Measurements from ENCODE around the gene TRIM59.

Gene TRIM59, protein sequence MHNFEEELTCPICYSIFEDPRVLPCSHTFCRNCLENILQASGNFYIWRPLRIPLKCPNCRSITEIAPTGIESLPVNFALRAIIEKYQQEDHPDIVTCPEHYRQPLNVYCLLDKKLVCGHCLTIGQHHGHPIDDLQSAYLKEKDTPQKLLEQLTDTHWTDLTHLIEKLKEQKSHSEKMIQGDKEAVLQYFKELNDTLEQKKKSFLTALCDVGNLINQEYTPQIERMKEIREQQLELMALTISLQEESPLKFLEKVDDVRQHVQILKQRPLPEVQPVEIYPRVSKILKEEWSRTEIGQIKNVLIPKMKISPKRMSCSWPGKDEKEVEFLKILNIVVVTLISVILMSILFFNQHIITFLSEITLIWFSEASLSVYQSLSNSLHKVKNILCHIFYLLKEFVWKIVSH

DNA sequence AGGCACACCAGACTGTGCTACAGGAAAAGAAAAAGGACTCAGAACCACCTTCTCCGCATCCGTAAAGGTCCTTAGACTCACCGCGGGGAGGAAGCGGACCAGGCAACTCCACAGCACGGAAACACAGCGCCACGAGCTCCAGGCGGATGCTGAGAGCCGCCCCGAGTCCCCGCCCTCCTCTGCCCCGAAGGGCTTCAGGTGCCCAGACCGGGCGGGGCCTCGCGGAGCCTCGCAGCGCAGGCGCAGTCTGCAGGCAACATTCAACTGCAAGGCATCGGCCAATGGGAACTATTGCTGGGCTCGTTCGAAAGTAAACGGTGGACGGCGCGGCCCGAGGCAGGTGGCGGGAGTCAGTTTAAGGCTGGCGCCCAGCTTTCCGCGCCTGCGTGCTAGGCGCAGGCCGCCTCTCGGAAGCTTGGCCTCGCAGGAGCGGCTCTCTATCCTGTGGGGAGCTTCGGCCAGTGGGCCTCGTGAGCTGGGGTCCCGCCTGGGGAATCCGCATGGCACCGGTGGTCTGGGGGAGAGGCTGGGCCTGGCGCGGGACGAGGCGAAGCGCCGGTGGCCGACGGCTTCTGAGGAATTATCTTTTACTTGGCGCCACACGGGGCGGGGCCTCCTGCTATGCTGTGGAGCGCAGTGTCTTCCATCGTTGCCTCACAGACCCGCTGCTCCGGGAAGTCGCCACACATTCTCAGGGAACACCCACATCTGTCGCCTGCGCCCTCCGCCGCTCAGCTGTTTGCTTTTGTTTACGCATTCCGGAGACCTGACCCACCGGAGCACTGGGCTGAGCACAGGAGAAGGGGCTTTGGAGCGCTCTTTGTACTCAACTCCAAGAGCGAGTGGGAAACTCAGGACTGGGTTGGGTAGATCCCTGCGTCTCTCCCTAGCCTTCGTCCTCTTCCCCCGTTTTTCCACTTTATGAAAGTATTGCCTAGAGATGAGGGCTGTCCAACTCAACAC, at the start of gene TRIM59:
Gene TRIM59, minus strand, starts transcription at position 151 of the 963 bp plus-strand sequence. CDS start 10,603 bp downstream, outside the sequence.
- DNase-seq (ENCODE audit: low read depth), result peak; percentile 89

DNA sequence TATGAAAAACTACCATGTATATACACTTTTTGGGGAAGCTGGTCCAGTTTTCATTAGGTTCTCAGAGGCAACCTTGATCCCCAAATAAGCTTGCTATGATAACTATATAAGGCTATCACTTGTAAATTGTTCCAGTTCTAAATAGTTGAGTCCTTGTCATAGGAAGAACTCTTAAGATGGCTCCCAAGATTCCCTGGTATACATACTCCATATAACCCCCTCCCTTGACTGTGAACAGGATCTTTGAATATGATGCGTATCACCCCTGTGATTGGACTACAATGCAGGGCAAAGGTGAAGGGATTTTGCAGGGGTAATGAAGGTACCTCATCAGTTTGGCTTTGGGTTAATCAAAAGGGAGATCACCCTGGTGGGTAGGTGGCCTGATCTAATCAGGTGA, 48.6 kb upstream of the TRIM59 start:
- DNase-seq (ENCODE audit: low read depth), result no peak

DNA sequence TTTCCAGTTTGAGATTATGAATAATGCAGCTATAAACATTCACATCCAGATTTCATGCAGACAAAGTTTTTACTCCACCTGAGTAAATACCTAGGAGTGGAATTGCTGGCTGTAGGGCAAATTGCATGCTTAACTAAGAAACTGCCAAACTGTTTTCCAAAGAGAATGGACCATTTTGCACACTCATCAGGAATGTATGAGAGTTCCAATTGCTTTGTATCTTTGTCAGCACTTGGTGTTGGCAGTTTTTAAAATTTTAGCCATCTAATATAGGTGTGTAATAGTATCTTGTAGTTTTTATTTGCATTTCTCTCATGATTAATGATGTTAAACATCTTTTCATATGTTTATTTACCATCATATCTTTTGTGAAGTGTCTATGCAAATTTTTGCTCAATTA, 40.6 kb upstream of the TRIM59 start:
- DNase-seq (ENCODE audit: low read depth), result no peak

DNA sequence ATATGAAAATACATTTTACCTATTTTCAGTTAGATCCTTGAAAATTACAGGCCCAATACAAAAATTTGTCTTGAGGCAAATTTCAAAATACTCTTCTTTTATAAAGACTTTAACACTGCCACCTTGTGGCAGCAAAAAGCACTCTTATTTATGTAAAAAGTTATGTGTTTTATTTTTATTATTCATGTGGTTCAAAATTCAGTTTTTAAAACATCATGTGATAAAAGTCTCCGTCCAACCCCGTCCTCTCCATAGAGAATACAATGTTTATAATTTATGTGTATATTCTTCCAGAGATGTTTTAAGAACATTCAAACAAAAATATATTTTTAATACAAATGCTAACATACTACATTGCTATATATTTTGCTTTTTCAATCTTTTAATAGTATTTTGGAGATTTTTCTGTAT, 36.9 kb upstream of the TRIM59 start:
- DNase-seq (ENCODE audit: low read depth), result peak; percentile 20

DNA sequence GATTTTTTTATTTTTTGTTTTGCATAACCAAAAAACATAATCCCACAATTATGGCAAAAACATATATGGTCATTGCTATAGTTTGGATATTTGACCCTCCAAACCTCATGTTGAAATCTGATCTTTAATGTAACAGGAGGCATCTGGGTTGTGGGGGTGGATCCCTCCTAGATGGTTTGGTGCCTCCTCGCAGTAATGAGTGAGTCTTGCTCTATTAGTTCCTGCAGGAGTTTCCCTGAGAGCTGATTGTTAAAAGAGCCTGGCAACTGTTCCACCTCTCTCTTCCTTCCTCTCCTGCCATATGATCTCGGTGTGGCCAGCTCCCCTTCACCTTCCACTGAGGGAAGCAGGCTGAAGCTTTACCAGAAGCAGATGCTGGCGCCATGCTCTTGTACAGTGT, 33.2 kb upstream of the TRIM59 start:
- no peak for DNase-seq (ENCODE audit: low read depth)

DNA sequence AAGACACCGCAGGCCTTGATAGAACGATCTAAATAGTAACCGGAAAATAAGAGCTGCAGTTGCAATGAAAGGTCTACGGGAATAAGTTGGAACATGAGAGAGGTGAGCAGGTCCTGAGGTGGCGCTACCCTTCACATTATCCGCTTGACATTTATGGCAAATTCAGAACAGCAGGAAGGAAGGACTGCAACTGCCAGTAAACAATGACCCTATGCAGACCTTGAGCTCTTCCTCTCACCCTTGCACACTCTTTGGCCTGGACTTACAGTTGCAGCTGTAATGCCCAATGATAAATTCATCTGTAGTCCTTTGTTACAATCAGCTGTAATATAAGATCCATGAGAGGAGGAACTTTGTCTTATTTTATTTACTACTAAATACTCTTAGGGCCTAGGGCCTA, 32.3 kb upstream of the TRIM59 start:
- DNase-seq (ENCODE audit: low read depth), result no peak

DNA sequence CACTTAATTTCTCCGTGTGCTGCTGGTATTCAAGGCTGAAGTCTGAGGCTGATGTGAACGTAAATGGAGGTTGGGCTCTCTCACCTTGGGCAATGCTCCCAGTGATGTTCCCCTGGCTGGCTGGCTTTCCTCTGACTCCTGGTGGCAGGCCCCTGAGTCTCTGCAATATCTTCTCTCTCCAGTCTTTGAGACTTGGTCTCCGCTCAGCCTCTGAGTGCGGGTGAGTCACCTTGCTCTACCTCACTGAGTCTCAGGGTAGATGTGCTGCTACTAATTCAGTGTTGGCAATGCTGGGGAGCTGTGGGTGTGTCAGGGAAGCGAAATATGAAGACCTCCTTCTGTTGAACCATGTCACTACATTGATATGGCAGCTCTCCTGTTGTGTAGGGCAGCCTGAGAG, 31.3 kb upstream of the TRIM59 start:
- no peak for DNase-seq (ENCODE audit: low read depth)

DNA sequence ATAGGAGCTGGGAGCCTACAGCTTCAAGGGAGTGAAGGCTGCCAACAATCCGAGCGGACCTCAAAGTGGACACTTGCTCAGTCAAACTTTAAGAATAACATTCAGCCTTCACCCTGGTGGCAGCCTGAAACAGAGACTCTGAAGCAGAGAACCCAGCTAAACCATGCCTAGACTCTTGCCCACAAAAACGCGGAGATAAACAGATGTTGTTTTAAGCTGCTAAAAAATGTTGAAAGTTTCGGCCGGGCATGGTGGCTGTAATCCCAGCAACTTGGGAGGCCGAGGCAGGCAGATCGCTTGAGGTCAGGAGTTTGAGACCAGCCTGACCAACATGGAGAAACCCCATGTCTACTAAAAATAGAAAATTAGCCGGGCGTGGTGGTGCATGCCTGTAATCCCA, 29.8 kb upstream of the TRIM59 start:
- no peak for DNase-seq (ENCODE audit: low read depth)

DNA sequence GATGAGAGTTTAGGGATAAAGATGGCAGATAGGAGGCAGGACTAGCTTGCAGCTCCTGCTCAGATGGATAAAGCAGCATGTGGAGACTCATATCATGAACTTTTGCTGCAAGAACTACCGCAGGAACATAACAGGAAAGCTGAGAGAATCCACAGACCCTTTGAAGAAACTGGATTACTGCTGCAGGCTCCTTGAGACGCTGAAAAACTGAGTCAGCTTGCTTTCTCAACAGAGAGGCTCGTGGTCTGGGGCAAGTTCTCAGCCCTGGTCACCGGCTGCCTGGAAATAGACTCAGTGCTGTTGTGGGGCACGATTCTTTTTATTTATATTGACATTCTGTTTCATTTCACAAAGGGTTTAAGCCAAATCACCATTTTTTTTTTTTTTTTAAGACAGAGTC, 28.8 kb upstream of the TRIM59 start:
- no peak for DNase-seq (ENCODE audit: low read depth)

DNA sequence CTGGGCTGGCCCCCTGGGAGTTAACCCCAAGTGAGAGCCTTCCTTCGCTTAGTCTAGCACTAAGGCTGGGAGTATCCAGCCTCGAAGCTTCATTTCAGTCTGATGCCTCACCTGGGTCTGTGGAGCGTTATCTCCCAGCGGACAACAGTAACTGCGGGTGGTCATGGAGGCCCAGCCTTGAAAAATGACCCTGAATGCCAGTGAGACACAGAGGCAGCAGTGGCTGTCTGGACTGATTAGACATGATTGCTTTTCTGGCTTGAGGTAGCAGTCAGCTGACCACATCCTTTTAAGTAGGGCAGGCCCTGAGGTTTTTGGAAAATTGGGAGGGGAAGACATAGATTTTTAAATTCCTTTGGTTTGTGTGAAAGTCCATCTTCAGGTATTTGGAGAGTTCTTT, 28.2 kb upstream of the TRIM59 start:
- no peak for DNase-seq (ENCODE audit: low read depth)

DNA sequence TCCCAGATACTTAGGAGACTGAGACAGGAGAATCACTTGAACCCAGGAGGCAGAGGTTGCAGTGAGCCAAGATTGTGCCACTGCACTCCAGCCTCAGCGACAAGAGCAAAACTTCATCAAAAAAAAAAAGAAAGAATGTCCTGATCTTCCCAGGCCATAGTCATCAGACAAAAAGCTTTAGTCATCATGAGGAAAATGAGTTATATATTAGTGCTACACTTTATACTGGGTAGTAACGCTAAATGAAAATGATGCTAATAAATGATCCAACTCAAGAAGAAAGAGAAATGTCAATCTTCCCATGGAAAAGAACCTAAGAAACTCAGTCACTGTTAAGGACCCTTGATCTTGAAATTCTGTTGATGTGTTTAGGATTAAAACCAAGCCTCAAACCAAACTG, 26.3 kb upstream of the TRIM59 start:
- no peak for DNase-seq (ENCODE audit: low read depth)

DNA sequence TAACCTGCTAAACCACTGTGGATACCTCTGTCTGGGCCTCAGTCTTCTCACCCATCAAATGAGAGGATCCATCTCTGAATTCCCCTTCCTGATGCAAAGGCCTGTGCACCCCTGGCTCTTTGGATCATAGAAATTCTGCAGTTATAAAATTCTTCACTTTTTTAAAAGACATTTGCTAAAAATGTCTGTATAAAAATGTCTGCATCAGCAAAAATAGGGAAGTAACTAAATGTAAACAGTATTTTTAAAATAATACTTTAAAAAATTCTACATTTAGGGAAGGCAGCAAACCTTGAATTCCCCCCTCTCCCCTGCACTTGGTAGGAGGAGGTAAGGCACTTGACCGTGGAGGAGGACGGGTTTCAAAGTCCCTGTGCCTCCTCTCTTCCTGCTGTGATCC, 25.6 kb upstream of the TRIM59 start:
- DNase-seq (ENCODE audit: low read depth), result no peak

DNA sequence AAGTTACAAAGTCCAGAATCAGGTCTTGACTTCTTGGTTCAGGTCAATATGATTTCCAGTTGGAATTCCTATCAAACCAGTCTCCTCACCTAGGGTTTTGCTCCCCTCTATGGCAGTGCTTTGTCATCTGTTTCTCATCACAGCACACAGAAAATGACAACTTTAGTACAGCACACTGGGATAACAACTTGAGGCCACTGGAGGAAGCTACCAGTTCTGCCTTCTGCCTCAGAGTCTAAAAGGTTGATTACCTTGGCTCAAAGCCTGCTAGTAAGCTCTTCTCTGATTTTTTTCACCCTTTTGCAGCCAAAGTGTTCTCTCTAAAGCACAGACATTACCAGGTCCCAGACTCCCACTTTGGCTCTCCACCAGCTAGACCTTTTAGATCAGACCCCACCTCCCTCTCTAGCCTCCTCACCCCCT, 24.8 kb upstream of the TRIM59 start:
- DNase-seq (ENCODE audit: low read depth), result peak; percentile 29

DNA sequence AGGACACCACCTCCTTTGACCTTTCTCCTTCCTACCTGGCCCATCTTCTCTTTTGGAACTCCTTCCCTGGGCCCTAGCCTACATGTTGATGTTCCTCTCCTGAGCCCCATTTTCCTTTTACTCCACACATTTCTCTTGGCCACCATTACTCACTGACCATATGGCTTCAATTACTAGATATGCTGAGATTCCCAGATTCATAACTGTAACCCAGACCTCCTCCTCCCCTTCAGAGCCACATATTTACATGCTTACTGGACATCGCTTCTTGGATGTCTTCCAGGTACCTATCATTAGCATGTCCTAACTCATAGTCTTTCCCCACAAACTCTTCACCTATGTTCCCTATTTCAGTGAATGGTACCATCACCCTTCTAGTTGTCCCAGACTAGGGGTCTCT, 24.4 kb upstream of the TRIM59 start:
- DNase-seq (ENCODE audit: low read depth), result peak; percentile 90

DNA sequence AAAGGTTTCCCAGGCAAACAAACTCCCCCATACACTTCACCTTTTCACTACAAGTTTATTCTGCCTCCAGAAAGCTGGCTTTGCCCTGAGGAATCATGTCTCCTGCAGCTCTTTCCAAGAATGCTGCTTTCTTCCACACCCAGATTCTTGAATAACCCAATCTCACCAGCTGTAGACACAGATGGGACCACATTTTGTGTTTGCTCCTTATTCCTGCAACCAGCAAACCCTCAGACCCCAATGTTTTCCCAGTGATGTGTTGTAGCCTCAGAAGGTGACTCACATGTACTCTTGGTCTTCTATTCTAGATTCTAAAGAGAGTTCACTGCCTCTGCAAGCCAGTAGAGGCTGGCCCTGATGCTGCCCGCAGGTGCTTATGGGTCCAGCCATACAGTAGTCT, 23.6 kb upstream of the TRIM59 start:
- peak; percentile 71 for DNase-seq (ENCODE audit: low read depth)

DNA sequence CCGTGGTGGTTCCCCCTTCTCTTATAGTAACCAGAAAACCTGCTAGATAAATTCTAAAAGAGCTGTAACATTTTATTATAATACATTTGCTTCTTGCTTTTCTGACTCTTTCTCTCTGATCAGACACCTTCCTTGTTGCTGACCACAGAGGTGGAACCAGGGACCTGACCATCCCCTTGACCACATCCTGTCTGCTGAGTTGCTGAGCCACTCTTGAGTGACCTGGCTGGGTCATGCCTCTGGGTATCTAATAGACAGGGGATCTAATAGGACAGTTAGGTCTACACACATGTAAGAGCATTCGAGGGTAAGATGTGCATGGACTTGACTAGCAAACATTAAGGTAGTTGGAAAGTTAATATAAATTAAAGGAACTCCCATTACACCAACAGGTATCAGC, 22.8 kb upstream of the TRIM59 start:
- DNase-seq (ENCODE audit: low read depth), result no peak

DNA sequence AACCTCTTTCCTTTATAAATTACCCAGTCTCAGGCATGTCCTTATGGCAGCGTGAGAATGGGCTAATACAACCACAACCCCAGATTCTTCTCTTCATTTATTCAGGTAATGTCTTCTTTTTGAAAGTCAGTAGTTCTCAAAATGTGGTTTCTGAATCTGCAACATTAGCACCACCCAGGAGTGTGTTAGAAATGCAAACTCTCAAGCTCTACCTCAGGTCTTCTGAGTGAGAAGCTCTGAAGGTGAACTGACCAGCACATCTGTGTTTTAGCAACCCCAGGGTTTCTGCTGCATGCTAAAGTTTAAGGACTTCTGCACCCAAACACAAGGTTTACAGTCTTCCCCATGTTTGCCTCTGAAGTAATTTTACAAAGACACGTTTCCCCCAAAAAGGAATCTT, 22.3 kb upstream of the TRIM59 start:
- DNase-seq (ENCODE audit: low read depth), result no peak

DNA sequence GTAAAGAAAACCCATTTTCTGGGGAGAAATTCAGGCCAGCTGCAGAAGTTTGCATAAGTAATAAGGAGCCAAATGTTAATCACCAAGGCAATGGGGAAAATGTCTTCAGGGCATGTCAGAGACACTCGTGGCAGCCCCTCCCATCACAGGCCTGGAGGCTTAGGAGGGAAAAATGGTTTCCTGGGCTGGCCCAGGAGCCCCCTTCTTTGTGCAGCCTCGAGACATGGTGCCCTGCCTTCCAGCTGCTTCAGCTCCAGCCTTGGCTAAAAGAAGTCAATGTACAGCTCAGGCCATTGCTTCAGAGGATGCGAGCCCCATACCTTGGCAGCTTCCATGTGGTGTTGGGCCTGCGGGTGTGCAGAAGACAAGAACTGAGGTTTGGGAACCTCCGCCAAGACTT, 20.6 kb upstream of the TRIM59 start:
- no peak for DNase-seq (ENCODE audit: low read depth)

DNA sequence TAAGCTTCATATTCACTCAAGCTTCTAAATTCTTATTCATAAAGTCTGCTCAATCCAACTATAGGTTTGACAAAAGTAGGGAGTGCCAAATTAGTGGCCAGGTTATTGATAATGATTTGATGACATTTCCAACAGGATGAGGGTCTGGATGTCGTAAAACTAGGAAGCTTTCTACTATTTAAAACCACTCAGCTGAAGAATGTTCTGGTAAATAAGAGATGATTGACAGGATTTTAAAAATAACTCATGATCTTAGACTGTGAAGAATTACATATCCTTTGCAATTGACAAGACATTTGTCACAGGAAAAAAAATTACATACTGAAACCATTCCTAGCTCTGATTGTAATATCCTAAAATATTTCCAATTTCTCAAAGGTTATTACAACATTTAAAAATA, 15.4 kb upstream of the TRIM59 start:
- DNase-seq (ENCODE audit: low read depth), result no peak

DNA sequence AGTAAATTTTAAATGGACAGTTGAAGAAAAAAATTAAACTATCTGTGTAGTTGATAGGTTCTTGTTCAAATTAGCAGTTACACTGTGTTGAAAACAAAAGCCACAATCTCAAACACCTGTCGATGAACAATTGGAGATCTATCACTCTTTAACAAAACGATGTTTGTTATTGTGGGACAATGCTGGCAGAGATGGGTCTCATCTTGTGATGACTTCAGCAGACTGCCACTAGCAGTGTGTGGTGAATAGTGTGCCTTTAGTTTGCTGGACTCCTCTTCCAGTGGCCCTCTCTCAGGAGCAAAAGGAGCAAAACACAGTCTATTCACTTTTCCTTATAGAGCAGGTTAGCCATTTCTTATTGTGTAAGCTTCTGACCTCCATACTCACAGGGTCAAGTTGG, 14.7 kb upstream of the TRIM59 start:
- DNase-seq (ENCODE audit: low read depth), result no peak

DNA sequence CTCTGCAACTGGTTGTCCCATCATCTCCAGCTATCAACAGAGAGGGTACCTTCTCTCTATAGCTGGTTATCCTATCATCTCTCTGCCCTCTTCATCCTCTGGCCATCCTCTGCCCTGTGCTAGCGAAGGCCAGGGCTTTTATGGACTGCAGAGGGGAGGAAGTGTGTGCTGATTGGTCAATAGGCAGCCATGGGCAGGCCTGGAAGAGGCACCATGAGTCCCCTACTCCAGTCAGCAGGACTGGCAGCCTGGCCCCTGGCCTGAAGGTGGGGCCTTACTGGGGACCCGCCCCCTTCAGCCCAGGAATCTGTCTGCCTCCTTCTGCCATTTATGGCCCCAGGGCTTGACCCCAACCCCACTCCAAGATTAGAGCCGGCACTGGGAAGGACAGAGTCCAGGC, 10.4 kb upstream of the TRIM59 start:
- DNase-seq (ENCODE audit: low read depth), result no peak

DNA sequence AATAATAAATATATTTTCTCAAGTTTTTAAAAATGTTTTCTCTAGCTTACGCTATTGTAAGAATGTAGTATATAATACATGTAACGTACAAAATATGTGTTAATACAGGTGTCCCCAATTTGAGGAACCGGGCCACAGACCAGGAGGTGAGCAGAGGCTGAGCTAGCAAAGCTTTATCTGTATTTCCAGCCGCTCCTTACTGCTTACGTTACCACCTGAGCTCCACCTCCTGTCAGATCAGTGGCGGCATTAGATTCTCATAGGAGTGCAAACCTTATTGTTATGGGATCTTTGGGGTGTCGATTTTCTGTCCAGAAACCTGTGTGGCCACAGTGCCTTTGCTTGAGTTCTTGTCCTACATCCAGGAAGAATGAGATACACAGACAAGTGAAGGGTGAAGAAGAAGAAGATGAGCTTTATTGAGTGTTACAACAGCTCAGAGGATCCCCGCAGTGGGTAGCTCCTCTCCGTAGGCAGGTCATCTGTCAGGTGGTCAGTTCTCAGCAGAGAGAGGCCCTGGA, 9.9 kb upstream of the TRIM59 start:
- no peak for DNase-seq (ENCODE audit: low read depth)

DNA sequence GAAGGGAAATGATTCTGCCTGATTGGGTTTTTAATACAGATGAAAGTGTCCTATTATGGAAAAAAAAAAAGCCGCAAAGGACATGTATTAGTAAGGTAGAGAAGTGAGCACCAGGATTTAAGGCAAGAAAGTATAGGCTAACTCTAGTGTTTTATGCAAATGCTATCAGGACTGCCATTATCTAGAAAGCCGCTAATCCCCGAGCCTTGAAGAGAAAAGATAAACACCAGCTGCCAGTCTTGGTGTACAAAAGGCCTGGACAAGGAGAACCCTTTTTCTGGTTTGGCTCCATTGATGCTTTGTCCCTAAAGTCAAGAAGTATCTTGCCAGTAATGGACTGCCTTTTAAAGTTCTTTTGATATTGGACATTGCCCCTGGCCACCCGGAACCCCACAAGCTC, 8.6 kb upstream of the TRIM59 start:
- no peak for DNase-seq (ENCODE audit: low read depth)

Data from GM04504 (cell line).